ENCODE results near the gene CAMTA1. TPM values are rescaled to one million over a fixed set of nuclear protein-coding genes. Genes with fewer than 3 reads are reported as not detected.

CAMTA1 gene
- total RNA-seq, 6 donors from 2014 or later, result 38.8 to 74.0 (median 46.1) TPM

DNA sequence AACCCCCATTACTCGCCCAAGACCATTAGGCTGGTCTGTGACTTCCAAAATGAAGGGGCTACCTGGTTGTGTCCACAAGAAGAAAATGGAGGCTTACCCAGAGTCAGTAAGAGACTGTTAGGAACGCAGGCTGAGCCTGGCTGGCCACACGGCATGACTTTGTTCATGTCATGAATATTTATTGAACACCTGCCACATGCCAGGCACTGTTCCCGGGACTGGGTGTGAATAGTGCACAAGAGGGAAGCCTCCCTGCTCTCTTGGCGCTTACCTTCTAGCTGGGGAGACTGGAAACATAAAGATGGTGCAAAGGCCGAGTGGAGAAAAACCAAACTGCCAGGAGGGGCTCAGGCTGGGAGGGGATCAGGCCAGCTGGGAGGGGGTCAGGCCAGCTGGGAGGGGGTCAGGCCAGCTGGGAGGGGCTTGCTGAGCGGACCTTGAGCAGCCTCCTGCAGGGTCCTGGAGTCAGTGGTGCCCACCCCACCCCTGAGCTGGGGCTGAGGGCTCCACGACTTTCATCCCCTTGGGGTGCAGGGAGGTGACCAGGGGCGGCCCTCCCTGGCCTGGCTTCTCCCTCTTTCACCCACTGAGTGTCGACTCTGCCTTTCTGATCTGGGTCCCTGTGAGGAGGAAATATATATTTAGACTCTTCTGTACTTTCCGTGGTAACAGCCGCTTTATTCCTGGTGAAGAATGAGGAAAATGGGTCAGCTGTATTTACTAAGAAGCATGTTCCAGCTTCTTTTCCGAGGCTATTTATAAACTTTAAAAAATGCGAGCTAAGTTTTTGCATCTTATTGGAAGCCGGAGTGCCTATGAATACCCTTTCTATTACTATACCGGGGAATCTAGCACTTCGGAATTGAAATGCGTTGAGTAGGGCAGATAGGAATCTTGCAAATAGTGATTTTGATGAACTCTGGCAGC lies 139.0 kb downstream of the CAMTA1 start:
- 74 to 79% methylated on average over 16 to 18 of the region's 18 CpGs for WGBS, 2 donors

DNA sequence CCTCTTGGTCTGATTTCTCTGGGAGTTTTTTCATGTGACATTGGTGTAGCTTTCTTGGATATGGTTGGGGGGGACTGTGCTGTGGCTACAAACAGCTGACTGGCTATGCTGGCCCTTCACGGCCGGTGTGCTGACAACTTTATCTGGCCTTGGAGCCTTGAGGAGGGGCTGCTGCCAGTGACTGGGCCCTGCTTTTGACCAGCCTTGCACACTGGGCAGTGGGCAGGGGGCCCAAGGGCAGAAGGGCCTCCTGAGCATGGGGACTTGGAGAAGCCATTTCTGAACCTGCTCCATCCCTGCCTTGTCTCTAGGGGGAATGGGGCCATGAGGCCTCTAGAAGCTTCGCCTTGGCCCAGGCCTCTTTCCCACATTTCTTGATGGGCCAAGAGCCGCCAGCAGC lies 139.6 kb downstream of the CAMTA1 start:
- 72 to 87% methylated on average over 4 of the region's 4 CpGs for WGBS, 2 donors
- Histone ChIP-seq H3K9me3 (no peaks in the 10 kb centered on the region), H3K4me1 (no peaks in the 10 kb centered on the region), H3K27ac (no peak overlapping the region), H3K27me3 (no peaks in the 10 kb centered on the region), H3K4me3 (no peak overlapping the region), H3K36me3 (no peaks in the 10 kb centered on the region)
- ATAC-seq (ENCODE audit: low FRiP score in 2 of 2) (peak; percentile 25 to 31), DNase-seq (no peak)
- TF ChIP-seq EP300 (IDR thresholded peaks at IDR 0.05) (no peak), POLR2A (IDR thresholded peaks at IDR 0.05) (no peak), POLR2AphosphoS5 (IDR thresholded peaks at IDR 0.05) (no peak)
- TF ChIP-seq, protein P1, sequence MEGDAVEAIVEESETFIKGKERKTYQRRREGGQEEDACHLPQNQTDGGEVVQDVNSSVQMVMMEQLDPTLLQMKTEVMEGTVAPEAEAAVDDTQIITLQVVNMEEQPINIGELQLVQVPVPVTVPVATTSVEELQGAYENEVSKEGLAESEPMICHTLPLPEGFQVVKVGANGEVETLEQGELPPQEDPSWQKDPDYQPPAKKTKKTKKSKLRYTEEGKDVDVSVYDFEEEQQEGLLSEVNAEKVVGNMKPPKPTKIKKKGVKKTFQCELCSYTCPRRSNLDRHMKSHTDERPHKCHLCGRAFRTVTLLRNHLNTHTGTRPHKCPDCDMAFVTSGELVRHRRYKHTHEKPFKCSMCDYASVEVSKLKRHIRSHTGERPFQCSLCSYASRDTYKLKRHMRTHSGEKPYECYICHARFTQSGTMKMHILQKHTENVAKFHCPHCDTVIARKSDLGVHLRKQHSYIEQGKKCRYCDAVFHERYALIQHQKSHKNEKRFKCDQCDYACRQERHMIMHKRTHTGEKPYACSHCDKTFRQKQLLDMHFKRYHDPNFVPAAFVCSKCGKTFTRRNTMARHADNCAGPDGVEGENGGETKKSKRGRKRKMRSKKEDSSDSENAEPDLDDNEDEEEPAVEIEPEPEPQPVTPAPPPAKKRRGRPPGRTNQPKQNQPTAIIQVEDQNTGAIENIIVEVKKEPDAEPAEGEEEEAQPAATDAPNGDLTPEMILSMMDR (IDR thresholded peaks at IDR 0.05), result no peak

More for the DNA sequence above, 139.0 kb downstream of the CAMTA1 start:
- no peak overlapping the region for H3K4me3 ChIP-seq
- no peaks in the 10 kb centered on the region for H3K36me3 ChIP-seq
- TF ChIP-seq POLR2AphosphoS5 (IDR thresholded peaks at IDR 0.05) (no peak), POLR2A (IDR thresholded peaks at IDR 0.05) (no peak), EP300 (IDR thresholded peaks at IDR 0.05) (no peak)
- TF ChIP-seq, protein P1 (IDR thresholded peaks at IDR 0.05), result no peak
- no peaks in the 10 kb centered on the region for H3K9me3 ChIP-seq
- H3K4me1 ChIP-seq, result no peaks in the 10 kb centered on the region
- DNase-seq, result no peak
- H3K27ac ChIP-seq, result no peak overlapping the region
- ATAC-seq (ENCODE audit: low FRiP score in 2 of 2), result no peak
- no peaks in the 10 kb centered on the region for H3K27me3 ChIP-seq

DNA sequence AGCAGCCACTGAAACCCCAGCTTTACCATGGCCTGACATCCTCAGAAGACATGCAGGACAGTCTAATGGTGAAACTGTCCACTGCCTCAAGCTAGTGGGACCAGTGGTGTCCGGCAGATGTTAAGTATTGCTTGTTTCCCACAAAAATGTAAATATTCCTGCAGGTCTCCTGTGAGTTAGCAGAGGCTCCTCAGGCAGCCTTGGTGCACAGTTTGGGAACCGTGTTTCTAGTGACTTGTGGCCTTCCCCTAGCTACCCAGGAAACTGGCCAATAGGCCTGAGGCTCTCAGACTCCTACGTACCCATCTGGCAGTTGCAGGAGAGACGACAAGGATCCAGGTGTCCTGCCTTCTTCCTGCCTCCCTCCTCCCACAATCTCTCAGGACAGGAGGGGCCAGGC lies 142.4 kb downstream of the CAMTA1 start:
- 60 to 63% methylated on average over 4 of the region's 4 CpGs for WGBS, 2 donors

DNA sequence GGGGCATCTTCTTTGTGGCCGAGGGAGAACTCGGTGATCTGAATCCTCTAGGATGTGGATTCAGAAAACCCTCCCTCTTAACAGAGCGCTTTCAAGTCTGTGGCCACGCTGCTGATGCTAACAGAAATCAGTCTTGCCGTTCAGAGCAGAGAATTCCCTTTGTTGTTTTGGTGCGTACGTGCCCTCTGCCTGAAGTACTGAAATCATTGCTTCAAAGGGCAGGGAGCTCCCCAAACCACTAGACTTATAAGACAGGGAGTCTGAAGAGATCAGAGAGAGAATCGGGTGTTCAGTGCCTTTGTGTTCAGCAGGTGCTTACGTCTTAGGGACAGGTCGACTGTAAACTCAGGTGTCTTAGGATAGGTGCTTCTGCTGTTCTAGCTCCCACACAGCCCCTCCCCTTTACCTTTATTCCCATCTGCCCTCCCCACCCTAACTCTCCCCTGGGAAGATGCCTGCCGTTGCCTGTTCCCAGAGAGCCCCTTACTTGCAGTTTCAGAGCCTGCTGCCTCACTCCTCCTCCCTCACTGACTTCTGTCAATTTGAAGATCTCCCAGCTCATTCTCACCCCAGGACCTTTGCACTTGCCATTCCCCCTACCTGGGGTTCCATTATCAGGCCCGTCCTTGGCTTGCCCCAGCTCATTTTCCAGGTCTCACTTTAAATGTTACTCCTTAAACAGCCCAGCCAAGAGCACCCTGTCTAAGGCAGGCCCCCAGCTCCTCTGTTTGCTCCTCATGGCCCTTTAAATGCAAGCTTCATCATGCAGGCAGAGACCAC lies 143.0 kb downstream of the CAMTA1 start:
- TF ChIP-seq POLR2AphosphoS5 (IDR thresholded peaks at IDR 0.05) (no peak), POLR2A (IDR thresholded peaks at IDR 0.05) (no peak), EP300 (IDR thresholded peaks at IDR 0.05) (no peak)
- TF ChIP-seq, protein P1 (IDR thresholded peaks at IDR 0.05), result no peak
- Histone ChIP-seq H3K4me1 (no peaks in the 10 kb centered on the region), H3K9me3 (no peaks in the 10 kb centered on the region), H3K27me3 (no peaks in the 10 kb centered on the region), H3K27ac (no peak overlapping the region), H3K36me3 (no peaks in the 10 kb centered on the region), H3K4me3 (no peak overlapping the region)
- ATAC-seq (ENCODE audit: low FRiP score in 2 of 2), result no peak
- 78 to 84% methylated on average over 10 to 12 of the region's 12 CpGs for WGBS, 2 donors
- DNase-seq, result no peak

More for the DNA sequence above, 142.4 kb downstream of the CAMTA1 start:
- ATAC-seq (ENCODE audit: low FRiP score in 2 of 2) (no peak), DNase-seq (no peak)
- H3K27me3 ChIP-seq, result no peaks in the 10 kb centered on the region
- H3K9me3 ChIP-seq, result no peaks in the 10 kb centered on the region
- TF ChIP-seq EP300 (IDR thresholded peaks at IDR 0.05), result no peak
- TF ChIP-seq, protein P1 (IDR thresholded peaks at IDR 0.05), result no peak
- no peak for TF ChIP-seq POLR2A (IDR thresholded peaks at IDR 0.05)
- TF ChIP-seq POLR2AphosphoS5 (IDR thresholded peaks at IDR 0.05), result no peak
- no peaks in the 10 kb centered on the region for H3K36me3 ChIP-seq
- no peak overlapping the region for H3K4me3 ChIP-seq
- no peak overlapping the region for H3K27ac ChIP-seq
- no peaks in the 10 kb centered on the region for H3K4me1 ChIP-seq

Measured in upper lobe of left lung (tissue), 6 donors.